CD4-positive, alpha-beta T cell treated with Interferon gamma for 1 hour (primary cell): ENCODE data around the gene MAB21L2.
"Not testable (repeated sequence)": the region's sequence is repeated elsewhere in the genome, so short reads cannot be mapped to it uniquely, and the experiment has no call there.

ENCODE experiments used
- DNase-seq: peaks from one replicate; pipeline ENCODE4 v3.0.0-alpha.2; 2020

MAB21L2 gene

GRCh38 chr4:150582146-150582872 lies at the start of gene MAB21L2:
TSS of gene MAB21L2 (plus strand) at chr4:150582151. CDS start at chr4:150583030, 879 bp downstream.
- no peak for DNase-seq

- no peak for DNase-seq
Measured at GRCh38 chr4:150533673-150534072, 48.3 kb upstream of the MAB21L2 start.

GRCh38 chr4:150534818-150535217 lies 47.1 kb upstream of the MAB21L2 start:
- DNase-seq = no peak

GRCh38 chr4:150537911-150538310 lies 44.0 kb upstream of the MAB21L2 start:
- DNase-seq = not testable (repeated sequence)

- DNase-seq = no peak
Measured at GRCh38 chr4:150540536-150540935, 41.4 kb upstream of the MAB21L2 start.

- no peak for DNase-seq
Measured at GRCh38 chr4:150540959-150541360, 41.0 kb upstream of the MAB21L2 start.

- no peak for DNase-seq
Measured at GRCh38 chr4:150541681-150542080, 40.3 kb upstream of the MAB21L2 start.

- DNase-seq = no peak
Measured at GRCh38 chr4:150543042-150543441, 38.9 kb upstream of the MAB21L2 start.

- no peak for DNase-seq
Measured at GRCh38 chr4:150546286-150546685, 35.7 kb upstream of the MAB21L2 start.

GRCh38 chr4:150547154-150547838 lies 34.7 kb upstream of the MAB21L2 start:
- no peak for DNase-seq

GRCh38 chr4:150557811-150558210 lies 24.1 kb upstream of the MAB21L2 start:
- not testable (repeated sequence) for DNase-seq

- no peak for DNase-seq
Measured at GRCh38 chr4:150561143-150561737, 20.7 kb upstream of the MAB21L2 start.

- DNase-seq = no peak
Measured at GRCh38 chr4:150562250-150562649, 19.7 kb upstream of the MAB21L2 start.

GRCh38 chr4:150562751-150563150 lies 19.2 kb upstream of the MAB21L2 start:
- no peak for DNase-seq

- DNase-seq = not testable (repeated sequence)
Measured at GRCh38 chr4:150564967-150565366, 17.0 kb upstream of the MAB21L2 start.

- no peak for DNase-seq
Measured at GRCh38 chr4:150567070-150567469, 14.9 kb upstream of the MAB21L2 start.

- no peak for DNase-seq
Measured at GRCh38 chr4:150569384-150569987, 12.5 kb upstream of the MAB21L2 start.

- no peak for DNase-seq
Measured at GRCh38 chr4:150569998-150570535, 11.9 kb upstream of the MAB21L2 start.

GRCh38 chr4:150570862-150571261 lies 11.1 kb upstream of the MAB21L2 start:
- no peak for DNase-seq

- DNase-seq = no peak
Measured at GRCh38 chr4:150572704-150573504, 9.0 kb upstream of the MAB21L2 start.

GRCh38 chr4:150573534-150573933 lies 8.4 kb upstream of the MAB21L2 start:
- DNase-seq = no peak

- DNase-seq = no peak
Measured at GRCh38 chr4:150574678-150575077, 7.3 kb upstream of the MAB21L2 start.
